Upper lobe of right lung (tissue), 1 donor: ENCODE results near the gene AIRE. TPM values are rescaled to one million over a fixed set of nuclear protein-coding genes. Genes with fewer than 3 reads are reported as not detected.

Source experiments
- ATAC-seq: fragments of 200-7000 bp; cut with Tn5 transposase; one replicate; pipeline ENCODE4 v1.9.1; 2020; ENCODE audit warnings: mild to moderate bottlenecking, moderate library complexity
- DNase-seq: peaks from one replicate; pipeline ENCODE4 v3.0.0-alpha.2; 2020
- H3K27ac ChIP-seq: fragments of 200-600 bp; one replicate; pipeline ENCODE4 v1.8.0; 2022
- H3K27me3 ChIP-seq: fragments of 200-600 bp; one replicate; pipeline ENCODE4 v1.8.0; 2022; ENCODE audit warnings: mild to moderate bottlenecking
- H3K36me3 ChIP-seq: fragments of 200-600 bp; one replicate; pipeline ENCODE4 v1.8.0; 2022
- H3K4me1 ChIP-seq: fragments of 200-600 bp; one replicate; pipeline ENCODE4 v1.8.0; 2022
- H3K4me3 ChIP-seq: fragments of 200-600 bp; one replicate; pipeline ENCODE4 v1.8.0; 2022; ENCODE audit warnings: mild to moderate bottlenecking
- H3K9me3 ChIP-seq: fragments of 200-600 bp; one replicate; pipeline ENCODE4 v1.8.0; 2022
- intact Hi-C: fragments of 100-400 bp; cut with DNase I; formaldehyde crosslinking; loops from one replicate; pipeline ENCODE4 v1.11.0; 2022
- total RNA-seq: library from RNA; stranded (reverse); fragmentation: NEBNext Ultra II Directional; extraction: Animal tissue kit (Norgen Biotek cat#: 25700); gene quantifications from one replicate; pipeline ENCODE4 v1.2.1, GENCODE V29; 2021
- TF ChIP-seq, protein P1 (sequence below): fragments of 200-600 bp; IDR thresholded peaks from one replicate; pipeline ENCODE4 v1.8.0; 2022; ENCODE audit warnings: antibody characterized with exemption
- donor health status: DM: no; HTN: yes; CAD: no; lungs with severe emphysema.

Gene AIRE
- total RNA-seq, 1 donor from 2014 or later, result not detected

DNA sequence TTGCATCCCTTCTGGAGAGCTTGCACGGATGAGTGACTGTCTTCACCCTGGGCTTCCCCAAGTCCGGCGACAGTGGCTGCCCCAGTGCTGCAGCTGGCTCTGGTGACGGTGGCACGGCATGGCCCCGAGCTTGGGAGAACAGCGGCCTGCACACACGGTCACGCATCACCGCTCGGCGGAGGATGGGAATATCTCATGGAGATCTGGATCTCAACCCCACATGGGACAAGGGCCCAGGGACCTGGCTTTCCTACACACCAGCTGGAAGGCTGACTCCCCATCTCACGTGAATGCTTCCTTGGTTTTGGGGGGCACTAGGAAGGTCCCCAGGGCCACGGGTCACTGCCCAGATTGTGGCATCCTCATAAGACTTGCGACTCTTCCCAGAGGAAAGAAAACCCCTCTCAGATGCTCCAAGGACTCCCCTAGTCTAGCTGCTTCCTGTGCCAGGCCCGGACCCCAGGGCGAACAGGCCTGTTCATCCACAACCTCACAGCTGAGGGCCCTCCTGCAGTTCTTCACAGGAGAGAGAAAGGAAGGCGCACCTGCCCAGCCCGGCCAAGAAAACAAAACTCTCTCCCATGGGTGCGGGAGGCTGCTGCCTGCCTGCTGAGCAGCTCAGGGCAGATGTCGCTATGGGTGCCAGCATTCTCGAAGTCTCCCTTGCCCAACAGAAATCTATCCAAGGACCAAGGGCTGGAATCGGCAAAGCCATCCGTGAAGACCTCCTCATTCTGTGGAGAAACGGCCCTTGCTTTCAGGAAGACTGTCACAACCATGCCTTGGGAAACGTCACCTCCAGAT is 43.6 kb downstream of the AIRE start:
- intact Hi-C loops, result no loop called here
- Histone ChIP-seq H3K36me3 (peaks cover 20% of the 10 kb centered on the region), H3K4me1 (no peaks in the 10 kb centered on the region), H3K27ac (no peak overlapping the region), H3K4me3 (no peak overlapping the region), H3K9me3 (no peaks in the 10 kb centered on the region), H3K27me3 (no peaks in the 10 kb centered on the region)
- ATAC-seq (no peak), DNase-seq (no peak)
- TF ChIP-seq, protein P1, sequence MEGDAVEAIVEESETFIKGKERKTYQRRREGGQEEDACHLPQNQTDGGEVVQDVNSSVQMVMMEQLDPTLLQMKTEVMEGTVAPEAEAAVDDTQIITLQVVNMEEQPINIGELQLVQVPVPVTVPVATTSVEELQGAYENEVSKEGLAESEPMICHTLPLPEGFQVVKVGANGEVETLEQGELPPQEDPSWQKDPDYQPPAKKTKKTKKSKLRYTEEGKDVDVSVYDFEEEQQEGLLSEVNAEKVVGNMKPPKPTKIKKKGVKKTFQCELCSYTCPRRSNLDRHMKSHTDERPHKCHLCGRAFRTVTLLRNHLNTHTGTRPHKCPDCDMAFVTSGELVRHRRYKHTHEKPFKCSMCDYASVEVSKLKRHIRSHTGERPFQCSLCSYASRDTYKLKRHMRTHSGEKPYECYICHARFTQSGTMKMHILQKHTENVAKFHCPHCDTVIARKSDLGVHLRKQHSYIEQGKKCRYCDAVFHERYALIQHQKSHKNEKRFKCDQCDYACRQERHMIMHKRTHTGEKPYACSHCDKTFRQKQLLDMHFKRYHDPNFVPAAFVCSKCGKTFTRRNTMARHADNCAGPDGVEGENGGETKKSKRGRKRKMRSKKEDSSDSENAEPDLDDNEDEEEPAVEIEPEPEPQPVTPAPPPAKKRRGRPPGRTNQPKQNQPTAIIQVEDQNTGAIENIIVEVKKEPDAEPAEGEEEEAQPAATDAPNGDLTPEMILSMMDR, result no peak

- H3K4me3 ChIP-seq, result no peak overlapping the region
- TF ChIP-seq, protein P1, result no peak
- ATAC-seq (no peak), DNase-seq (no peak)
- H3K36me3 ChIP-seq, result peaks cover 11% of the 10 kb centered on the region
- H3K9me3 ChIP-seq, result no peaks in the 10 kb centered on the region
- no peaks in the 10 kb centered on the region for H3K4me1 ChIP-seq
- H3K27ac ChIP-seq, result no peak overlapping the region
- H3K27me3 ChIP-seq, result no peaks in the 10 kb centered on the region
- intact Hi-C loops, result no loop called here
Measured at GRCh38 chr21:44329971-44330681, 44.5 kb downstream of the AIRE start.

DNA sequence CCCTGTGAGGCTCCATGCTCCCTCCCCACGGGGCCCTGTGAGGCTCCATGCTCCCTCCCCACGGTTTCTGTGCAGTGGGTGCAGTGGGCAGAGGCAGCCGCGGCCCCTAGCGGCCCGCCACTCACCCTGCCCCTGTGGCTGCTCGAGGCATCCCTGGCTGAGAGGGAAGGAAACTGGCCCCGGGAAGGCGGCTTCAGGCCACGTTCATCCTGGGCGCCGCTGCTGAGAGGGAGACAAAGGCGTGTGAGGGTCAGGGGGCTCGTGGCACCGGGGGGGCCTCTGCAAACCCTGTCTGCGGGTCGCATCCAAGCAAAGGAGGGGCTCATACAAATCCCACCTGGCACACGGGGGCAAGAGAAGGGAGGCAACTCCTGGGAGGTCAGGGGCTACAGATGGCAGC is 45.0 kb downstream of the AIRE start:
- intact Hi-C loops, result no loop called here
- TF ChIP-seq, protein P1, result no peak
- no peak for ATAC-seq

DNA sequence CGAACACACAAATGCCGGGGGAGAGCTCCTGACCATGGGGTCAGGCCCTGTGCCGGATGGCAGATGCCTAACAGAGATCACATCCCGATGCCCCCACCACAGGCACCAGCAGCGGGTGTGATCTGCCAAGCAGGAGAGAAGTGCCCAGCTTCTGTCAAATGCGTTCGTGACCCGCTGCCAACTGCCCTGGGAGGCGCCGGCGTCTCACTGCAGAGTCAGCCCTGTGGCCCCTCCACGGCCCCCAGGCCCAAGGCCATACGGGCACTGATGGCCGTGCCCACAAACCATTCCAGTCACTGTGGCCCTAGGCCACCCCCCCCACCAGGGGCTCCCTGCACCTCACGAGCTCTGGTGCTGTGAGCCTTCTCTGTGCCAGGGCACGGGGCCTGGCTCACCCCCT is 45.5 kb downstream of the AIRE start:
- ATAC-seq (no peak), DNase-seq (no peak)
- H3K27me3 ChIP-seq, result no peaks in the 10 kb centered on the region
- H3K9me3 ChIP-seq, result no peaks in the 10 kb centered on the region
- no peak overlapping the region for H3K4me3 ChIP-seq
- H3K36me3 ChIP-seq, result peaks cover under 1% of the 10 kb centered on the region
- intact Hi-C loops, result no loop called here
- TF ChIP-seq, protein P1, result no peak
- H3K27ac ChIP-seq, result no peak overlapping the region
- no peaks in the 10 kb centered on the region for H3K4me1 ChIP-seq

More for the DNA sequence above, 45.0 kb downstream of the AIRE start:
- Histone ChIP-seq H3K27ac (no peak overlapping the region), H3K27me3 (no peaks in the 10 kb centered on the region), H3K4me1 (no peaks in the 10 kb centered on the region), H3K36me3 (peaks cover 6% of the 10 kb centered on the region), H3K4me3 (no peak overlapping the region), H3K9me3 (no peaks in the 10 kb centered on the region)
- no peak for DNase-seq

DNA sequence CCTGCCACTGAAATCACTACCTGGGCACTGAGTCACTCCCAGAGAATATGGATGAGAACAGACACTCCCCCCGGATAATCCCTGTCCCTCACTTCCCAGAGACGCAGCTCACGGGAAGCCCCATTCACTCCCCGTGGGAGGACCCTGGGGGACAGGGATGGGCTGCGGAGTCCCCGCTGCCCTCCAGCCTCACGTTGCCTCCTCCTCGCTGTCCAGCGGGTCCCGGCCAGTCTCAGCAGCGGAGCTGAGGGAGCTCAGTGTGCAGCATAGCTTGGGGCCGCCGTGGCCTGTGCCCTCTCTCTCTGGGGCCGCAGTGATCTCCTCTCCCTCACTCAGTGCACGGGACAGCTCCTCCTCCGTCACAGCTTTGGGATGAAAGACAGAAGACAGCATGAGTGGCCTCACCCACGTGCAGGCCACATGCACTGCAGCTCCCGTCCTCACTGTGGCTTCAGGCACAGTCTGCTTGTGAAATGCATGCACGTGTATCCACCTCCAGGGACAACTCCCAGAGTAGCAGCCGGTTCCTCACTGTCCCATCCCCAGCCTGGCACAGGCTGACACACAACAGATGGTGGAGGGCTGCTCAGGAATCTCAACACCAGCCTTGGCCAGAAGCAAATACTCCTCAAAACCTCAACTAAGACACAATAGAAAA is 46.1 kb downstream of the AIRE start:
- Histone ChIP-seq H3K27ac (no peak overlapping the region), H3K27me3 (no peaks in the 10 kb centered on the region), H3K36me3 (peaks cover under 1% of the 10 kb centered on the region), H3K9me3 (no peaks in the 10 kb centered on the region), H3K4me3 (no peak overlapping the region), H3K4me1 (no peaks in the 10 kb centered on the region)
- TF ChIP-seq, protein P1, result no peak
- ATAC-seq (no peak), DNase-seq (no peak)
- intact Hi-C loops, result no loop called here
